Measurements from ENCODE around the gene CRACR2A. TPM values are rescaled to one million over a fixed set of nuclear protein-coding genes. Genes with fewer than 3 reads are reported as not detected.

The CRACR2A gene
- total and polyA plus RNA-seq, 10 of the 15 experiments (the other 5 are each of a cell fraction or from before 2014, with no cell fraction given) = 2.1 to 18.0 (median 13.2) TPM

GRCh38 chr12:3775385-3776035 lies 22.6 kb upstream of the CRACR2A start:
- H3K9ac ChIP-seq (ENCODE audit: control insufficient read depth, insufficient read depth, low read length) = no peak overlapping the region
- H3K4me1 ChIP-seq (ENCODE audit: control insufficient read depth, insufficient read depth, low read length) = no peaks in the 10 kb centered on the region
- no peaks in the 10 kb centered on the region for H4K20me1 ChIP-seq (ENCODE audit: control insufficient read depth, insufficient read depth)
- RAD21 ChIA-PET (ENCODE audit: unreplicated experiment) = interaction anchor here (2.7 kb wide), 1 partner anchor 475 kb away, joined by 17 read pairs; no protein-coding TSS in a partner anchor
- SMC1A ChIA-PET (ENCODE audit: uncharacterized antibody, unreplicated experiment) = interaction anchor here (2.5 kb wide), 1 partner anchor 476 kb away, joined by 17 read pairs; no protein-coding TSS in a partner anchor
- no peaks in the 10 kb centered on the region for H3K27me3 ChIP-seq (replicated peaks in 1 of 2; ENCODE audit: control insufficient read depth in 2 of 2, insufficient read depth in 2 of 2, low read length in 1 of 2)
- H3K36me3 ChIP-seq (ENCODE audit: control insufficient read depth in 2 of 2, insufficient read depth in 2 of 2, low read length in 1 of 2) = no peaks in the 10 kb centered on the region
- no peak overlapping the region for H3K4me3 ChIP-seq
- ATAC-seq = no peak
- no peak for TF ChIP-seq ZNF207 (IDR thresholded peaks at IDR 0.05; ENCODE audit: borderline replicate concordance)
- TF ChIP-seq CTCF (IDR thresholded peaks at IDR 0.05 in 2 of 3, conservative IDR thresholded peaks at IDR 0.05 in 1 of 3; ENCODE audit: control insufficient read depth in 2 of 3, extremely low read depth in 1 of 3, insufficient read depth in 1 of 3, low read depth in 3 of 3, low read length in 3 of 3) = no peak
- no peak for TF ChIP-seq CHD1 (IDR thresholded peaks at IDR 0.05; ENCODE audit: low read depth, low read length)
- TF ChIP-seq, protein P1, sequence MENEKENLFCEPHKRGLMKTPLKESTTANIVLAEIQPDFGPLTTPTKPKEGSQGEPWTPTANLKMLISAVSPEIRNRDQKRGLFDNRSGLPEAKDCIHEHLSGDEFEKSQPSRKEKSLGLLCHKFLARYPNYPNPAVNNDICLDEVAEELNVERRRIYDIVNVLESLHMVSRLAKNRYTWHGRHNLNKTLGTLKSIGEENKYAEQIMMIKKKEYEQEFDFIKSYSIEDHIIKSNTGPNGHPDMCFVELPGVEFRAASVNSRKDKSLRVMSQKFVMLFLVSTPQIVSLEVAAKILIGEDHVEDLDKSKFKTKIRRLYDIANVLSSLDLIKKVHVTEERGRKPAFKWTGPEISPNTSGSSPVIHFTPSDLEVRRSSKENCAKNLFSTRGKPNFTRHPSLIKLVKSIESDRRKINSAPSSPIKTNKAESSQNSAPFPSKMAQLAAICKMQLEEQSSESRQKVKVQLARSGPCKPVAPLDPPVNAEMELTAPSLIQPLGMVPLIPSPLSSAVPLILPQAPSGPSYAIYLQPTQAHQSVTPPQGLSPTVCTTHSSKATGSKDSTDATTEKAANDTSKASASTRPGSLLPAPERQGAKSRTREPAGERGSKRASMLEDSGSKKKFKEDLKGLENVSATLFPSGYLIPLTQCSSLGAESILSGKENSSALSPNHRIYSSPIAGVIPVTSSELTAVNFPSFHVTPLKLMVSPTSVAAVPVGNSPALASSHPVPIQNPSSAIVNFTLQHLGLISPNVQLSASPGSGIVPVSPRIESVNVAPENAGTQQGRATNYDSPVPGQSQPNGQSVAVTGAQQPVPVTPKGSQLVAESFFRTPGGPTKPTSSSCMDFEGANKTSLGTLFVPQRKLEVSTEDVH (IDR thresholded peaks at IDR 0.05; ENCODE audit: low read depth, partially characterized antibody) = no peak
- no peak for TF ChIP-seq SIX5 (IDR thresholded peaks at IDR 0.05; ENCODE audit: low read depth, low read length, severe bottlenecking)
- TF ChIP-seq LARP7 (IDR thresholded peaks at IDR 0.05) = no peak
- no peak for TF ChIP-seq IRF4 (IDR thresholded peaks at IDR 0.05; ENCODE audit: low read depth, low read length)
- TF ChIP-seq FOXM1 (IDR thresholded peaks at IDR 0.05; ENCODE audit: low read depth, low read length) = no peak
- no peak for TF ChIP-seq SMAD5 (IDR thresholded peaks at IDR 0.05; ENCODE audit: low read depth)
- no peak for TF ChIP-seq ZNF622 (IDR thresholded peaks at IDR 0.05)
- no peak for TF ChIP-seq NR2F1 (conservative IDR thresholded peaks at IDR 0.05)
- no peak for TF ChIP-seq NR2C1 (IDR thresholded peaks at IDR 0.05)
- TF ChIP-seq MYB (IDR thresholded peaks at IDR 0.05; ENCODE audit: borderline replicate concordance, low read depth, low read length) = no peak
- DNase-seq (ENCODE audit: low read depth, low spot score) = no peak
- FAIRE-seq = no peak
- H3K4me2 ChIP-seq (ENCODE audit: control insufficient read depth, insufficient read depth) = no peak overlapping the region
- WGBS (ENCODE audit: insufficient coverage, insufficient replicate concordance, low lambda C conversion rate, missing lambda C conversion rate) = 9% methylated on average over 5 of the region's 5 CpGs
- no peaks in the 10 kb centered on the region for H3K79me2 ChIP-seq (ENCODE audit: control insufficient read depth, insufficient read depth, low read length)
- no TSS peak for BruUV-seq (replicated peaks)
- in situ Hi-C loops (cut with MboI) = loop anchor here (10.0 kb wide), 1 partner anchor 481 kb away; no protein-coding TSS in a partner anchor
- no peaks in the 10 kb centered on the region; the same call in 2 of the 3 replicates for H3K9me3 ChIP-seq (replicated peaks; ENCODE audit: control insufficient read depth, insufficient read depth, low read length)
- POLR2A ChIA-PET = no interaction called here
- CTCF ChIA-PET = interaction anchor here (1.0 to 1.4 kb wide), 3 partner anchors 25 to 476 kb away, joined by 3 to 12 read pairs (median 4); no protein-coding TSS in a partner anchor
- intact Hi-C loops (cut with micrococcal nuclease; ENCODE audit: unreplicated experiment) = loop anchor here (5.0 kb wide), 1 partner anchor 118 kb away; no protein-coding TSS in a partner anchor
- H3K27ac ChIP-seq (ENCODE audit: control insufficient read depth, insufficient read depth) = no peak overlapping the region
- no peak overlapping the region for H2AFZ ChIP-seq (ENCODE audit: control insufficient read depth, low read depth, low read length)

Data from GM12878 (cell line).